NCI-H128 (cell line): ENCODE results near the gene TNFAIP1.

Source experiments
- DNase-seq: peaks from one replicate; lab custom pipeline; 2025; ENCODE audit not compliant: unreplicated experiment; lab: John Stamatoyannopoulos, UW

TNFAIP1 gene

GRCh38 chr17:28370035-28370743 lies 34.6 kb downstream of the TNFAIP1 start, which contains the start of gene VTN:
VTN (minus strand) TSS chr17:28370307; CDS start chr17:28370203, 104 bp downstream.
- no peak for DNase-seq

DNA sequence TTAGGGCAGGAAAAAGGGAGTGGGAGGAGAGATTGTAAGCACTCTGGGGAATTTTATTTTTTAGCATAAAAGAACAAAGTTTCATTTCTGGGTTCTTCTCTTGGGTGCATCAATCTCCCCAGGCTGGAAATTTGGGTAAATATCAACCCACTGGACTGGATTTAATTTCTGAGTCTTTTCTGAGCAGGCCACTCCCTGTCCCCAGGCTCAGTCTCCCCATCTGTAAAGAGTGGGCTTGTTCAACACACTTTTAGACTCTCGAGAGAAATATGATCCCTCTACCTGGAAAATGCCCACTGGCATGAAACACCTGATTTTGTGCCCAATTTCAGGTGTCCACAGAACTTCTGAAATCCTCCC lies 35.2 kb downstream of the TNFAIP1 start:
- no peak for DNase-seq

GRCh38 chr17:28371245-28372202 lies 36.0 kb downstream of the TNFAIP1 start, which contains the start of gene SARM1:
SARM1 (plus strand) TSS chr17:28371694; CDS start chr17:28372033, 339 bp downstream.
- peak; percentile 60 for DNase-seq

DNA sequence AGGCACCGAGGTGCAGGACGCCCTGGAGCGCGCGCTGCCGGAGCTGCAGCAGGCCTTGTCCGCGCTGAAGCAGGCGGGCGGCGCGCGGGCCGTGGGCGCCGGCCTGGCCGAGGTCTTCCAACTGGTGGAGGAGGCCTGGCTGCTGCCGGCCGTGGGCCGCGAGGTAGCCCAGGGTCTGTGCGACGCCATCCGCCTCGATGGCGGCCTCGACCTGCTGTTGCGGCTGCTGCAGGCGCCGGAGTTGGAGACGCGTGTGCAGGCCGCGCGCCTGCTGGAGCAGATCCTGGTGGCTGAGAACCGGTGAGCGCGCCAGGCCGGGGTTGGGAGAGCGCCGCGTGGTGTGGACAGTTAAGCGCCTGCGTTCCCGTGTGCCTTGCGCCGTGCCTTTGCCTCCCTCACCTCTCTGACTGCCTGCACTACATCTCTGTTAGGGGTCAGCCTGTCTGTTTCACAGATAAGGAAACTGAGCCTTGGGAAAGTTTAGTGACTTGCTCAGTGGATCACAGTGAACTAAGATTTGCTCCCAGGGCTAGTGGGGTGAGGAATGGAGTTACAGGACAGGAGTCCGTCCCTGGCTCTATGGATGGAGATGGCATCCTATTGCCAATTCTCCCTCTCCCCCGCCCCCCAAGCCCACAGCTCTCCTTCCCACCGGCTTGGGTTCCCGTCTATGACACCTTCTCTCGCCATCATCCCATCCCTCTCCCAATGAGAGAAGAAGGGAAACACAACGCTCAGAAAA lies 36.8 kb downstream of the TNFAIP1 start:
- no peak for DNase-seq

GRCh38 chr17:28372945-28373274 lies 37.3 kb downstream of the TNFAIP1 start:
- no peak for DNase-seq

DNA sequence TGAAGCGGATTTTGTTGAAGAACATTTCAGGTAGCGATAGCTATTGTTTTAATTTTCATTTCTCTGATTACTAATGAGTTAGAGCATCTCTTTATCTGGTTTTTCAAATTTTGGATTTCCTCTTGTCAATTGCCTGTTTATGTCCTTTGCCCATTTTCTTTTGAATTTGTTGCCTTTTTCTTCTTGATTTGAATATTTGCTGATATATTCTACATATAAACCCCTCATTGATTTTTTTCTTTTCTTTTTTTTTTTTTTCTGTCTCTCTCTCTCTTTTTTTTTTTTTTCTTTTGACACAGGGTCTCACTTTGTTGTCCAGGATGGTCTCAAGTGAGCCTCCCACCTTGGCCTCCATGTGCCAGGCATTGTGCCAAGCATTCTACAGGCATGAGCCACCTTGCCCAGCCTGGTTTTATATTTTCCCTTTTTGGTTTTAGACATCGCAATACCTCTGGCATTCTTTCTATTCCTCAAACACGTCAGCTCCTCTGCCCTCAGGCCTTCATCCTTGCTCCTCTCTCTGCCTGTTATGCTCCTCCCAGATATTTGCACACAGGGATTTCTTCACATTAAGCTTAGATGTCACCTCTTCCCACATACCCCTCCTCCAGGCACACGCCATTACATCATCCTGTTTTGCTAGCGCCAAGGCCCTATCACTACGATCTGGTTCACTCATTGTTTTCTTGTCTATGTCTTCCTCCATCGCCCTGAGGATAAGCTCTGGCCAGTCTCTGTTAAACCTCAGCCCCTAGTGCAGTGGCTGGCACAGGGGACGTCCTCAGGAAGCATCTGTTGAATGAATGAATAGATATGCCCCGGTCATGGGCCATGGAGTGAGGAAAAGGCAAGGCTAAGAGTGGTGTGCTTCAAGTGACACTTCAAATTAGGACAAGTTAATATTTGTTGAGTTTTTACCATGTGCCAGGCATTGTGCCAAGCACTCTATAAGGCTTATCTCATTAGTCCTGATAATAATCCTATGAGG lies 44.5 kb downstream of the TNFAIP1 start:
- no peak for DNase-seq

DNA sequence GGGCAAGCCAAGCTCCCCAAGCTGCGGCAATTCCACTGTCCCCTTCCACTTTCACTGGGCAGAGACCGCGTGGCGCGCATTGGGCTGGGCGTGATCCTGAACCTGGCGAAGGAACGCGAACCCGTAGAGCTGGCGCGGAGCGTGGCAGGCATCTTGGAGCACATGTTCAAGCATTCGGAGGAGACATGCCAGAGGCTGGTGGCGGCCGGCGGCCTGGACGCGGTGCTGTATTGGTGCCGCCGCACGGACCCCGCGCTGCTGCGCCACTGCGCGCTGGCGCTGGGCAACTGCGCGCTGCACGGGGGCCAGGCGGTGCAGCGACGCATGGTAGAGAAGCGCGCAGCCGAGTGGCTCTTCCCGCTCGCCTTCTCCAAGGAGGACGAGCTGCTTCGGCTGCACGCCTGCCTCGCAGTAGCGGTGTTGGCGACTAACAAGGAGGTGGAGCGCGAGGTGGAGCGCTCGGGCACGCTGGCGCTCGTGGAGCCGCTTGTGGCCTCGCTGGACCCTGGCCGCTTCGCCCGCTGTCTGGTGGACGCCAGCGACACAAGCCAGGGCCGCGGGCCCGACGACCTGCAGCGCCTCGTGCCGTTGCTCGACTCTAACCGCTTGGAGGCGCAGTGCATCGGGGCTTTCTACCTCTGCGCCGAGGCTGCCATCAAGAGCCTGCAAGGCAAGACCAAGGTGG lies 45.7 kb downstream of the TNFAIP1 start:
- DNase-seq, result no peak

GRCh38 chr17:28384281-28385036 lies 48.9 kb downstream of the TNFAIP1 start:
- DNase-seq, result no peak

DNA sequence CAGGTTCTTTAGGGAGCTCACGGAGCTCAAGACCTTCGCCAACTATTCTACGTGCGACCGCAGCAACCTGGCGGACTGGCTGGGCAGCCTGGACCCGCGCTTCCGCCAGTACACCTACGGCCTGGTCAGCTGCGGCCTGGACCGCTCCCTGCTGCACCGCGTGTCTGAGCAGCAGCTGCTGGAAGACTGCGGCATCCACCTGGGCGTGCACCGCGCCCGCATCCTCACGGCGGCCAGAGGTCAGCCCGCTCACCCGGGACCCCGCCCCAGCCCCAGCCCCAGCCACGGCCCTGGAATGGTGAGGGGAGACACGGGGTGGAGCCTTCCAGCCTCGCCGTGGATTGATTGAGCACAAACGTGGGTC lies 49.5 kb downstream of the TNFAIP1 start:
- DNase-seq, result no peak

DNA sequence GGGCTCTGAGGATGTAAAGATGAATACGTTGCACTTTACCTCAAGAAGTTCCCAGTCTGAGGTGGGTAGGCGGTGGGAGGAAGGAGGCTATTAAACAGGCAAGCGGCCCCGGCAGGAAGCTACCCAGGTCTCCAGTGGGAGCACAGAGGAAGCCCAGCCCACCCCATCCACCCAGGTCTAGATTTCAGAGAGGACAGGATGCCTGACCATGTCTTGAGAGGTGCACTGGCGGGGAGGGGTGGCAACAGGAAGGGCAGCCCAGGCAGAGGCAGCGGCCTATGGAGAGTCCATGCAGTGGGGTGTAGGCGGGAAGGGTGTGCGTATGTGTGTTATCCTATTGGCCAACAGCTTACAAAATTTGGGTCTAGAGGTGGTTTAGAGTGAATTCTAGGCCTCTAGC lies 49.8 kb downstream of the TNFAIP1 start:
- DNase-seq, result no peak

DNA sequence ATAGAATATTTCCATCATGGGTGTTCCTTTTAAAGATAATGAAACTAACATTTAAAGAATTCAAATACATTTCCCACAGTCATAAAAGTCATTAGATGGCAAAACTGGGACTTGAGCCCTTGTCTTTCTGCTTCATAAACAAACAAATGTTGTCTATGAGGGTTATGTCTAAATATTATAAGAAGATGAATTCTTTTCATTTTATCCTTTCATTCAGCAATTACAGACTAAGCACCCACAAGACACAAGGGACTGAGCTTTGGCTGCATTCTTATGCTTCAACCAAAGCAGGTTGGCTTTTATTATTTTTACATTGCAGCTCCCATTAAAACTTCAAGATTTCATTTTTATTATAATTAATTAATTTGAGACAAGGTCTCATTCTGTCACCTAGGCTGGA lies 50.8 kb downstream of the TNFAIP1 start:
- DNase-seq, result no peak

DNA sequence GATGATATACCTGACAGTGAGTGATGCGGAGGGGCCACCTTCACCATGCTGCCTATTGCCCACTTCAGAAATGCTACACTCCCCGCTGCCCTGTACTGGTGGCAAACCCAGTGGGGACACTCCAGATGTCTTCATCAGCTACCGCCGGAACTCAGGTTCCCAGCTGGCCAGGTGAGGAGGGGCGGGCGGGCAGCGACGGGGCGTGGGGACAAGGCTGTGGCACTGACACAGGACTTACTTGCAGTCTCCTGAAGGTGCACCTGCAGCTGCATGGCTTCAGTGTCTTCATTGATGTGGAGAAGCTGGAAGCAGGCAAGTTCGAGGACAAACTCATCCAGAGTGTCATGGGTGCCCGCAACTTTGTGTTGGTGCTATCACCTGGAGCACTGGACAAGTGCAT lies 52.5 kb downstream of the TNFAIP1 start:
- DNase-seq, result no peak

DNA sequence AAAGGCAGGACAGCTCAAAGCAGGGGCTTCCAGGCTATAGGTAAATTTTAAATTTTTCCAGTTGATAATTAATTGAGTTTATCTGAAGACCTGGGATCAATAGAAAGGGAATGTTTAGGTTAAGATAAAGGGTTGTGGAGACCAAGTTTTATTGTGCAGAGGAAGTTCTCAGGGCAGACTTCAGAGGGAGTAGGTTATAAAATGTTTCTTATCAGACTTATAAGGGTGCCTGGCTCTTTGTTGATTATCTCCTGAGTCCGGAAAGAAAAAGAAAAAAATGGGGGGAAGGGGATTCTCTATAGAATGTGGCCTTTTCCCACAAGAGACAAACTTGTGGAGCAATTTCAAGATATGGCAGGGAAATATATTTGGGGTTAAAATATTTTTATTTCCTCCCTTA lies 54.6 kb downstream of the TNFAIP1 start:
- DNase-seq, result no peak

DNA sequence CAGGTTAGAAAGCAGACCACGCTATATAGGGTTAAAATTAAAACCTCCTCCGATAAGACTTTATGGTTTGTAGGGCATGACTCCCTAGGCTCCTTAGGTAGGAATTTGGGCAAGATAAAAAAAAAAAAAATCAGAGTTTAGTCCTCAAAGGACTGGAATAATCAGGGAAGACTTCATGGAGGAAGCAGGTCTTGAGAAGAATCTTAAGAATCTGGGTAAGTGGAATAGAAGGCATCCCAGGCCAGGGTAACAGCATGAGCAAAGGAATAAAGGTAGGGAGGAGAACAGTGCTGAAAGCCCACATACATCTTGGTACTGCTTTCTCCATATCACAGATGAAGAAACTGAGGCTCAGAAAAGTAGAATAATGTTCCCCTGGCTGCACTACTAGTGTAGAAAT lies 55.0 kb downstream of the TNFAIP1 start:
- no peak for DNase-seq

GRCh38 chr17:28390984-28391383 lies 55.4 kb downstream of the TNFAIP1 start:
- no peak for DNase-seq

DNA sequence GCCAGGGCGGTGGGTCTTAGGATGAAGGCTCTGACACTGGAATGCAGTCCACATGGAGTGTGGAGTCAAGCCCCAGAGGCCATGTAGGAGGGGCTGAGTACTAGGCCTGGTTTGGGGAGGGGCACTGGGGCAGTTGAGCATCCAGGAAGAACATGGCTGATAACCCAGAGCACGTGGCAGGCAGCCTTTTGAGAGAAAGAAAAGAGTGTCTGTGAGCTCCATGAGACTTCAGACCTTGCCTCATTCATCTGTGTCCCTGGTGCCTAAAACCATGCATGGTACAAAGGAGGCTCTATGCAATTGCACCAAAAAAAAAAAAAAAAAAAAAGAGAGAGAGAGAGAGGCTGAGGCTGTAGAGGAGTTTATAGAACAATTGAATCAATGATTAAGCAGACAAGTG lies 55.8 kb downstream of the TNFAIP1 start:
- DNase-seq, result no peak

GRCh38 chr17:28392491-28392890 lies 56.9 kb downstream of the TNFAIP1 start:
- DNase-seq, result no peak

DNA sequence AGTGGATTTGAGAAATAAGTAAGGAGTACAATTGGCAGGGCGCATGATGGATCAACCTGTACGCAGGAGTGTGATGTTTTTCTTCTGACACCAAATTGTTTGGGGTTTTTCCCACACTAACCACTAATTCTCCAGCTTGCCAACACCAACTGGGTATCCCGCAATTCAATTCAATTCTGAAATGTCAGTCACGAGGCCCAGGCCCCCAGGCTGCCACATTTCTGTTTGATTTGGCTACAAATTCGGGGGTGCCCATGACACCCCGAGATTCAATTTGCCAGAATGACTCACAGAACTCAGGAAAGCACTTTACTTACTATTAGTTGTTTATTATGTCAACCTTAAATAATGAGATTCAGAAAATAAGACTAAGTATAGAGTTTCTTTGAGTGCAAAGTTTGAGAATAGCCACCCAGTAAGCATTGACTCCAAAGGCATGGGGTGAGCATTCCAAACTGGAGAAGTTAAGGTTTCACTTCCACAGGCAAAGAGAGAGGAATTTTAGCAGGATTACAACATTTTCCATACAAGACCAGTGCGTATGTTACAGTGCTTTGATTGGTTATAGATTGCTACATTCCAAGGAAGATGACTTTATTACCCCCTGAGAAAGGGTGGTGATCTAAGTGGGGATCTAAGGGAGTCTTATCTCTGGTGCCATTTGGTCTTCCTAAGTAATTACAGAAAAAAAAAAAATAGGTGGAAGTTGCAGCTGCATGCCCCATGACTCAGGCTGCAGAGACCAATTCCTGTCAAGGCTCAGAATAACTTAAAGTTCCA lies 59.0 kb downstream of the TNFAIP1 start:
- DNase-seq, result no peak
